Lung (tissue), 16 donors: Measurements from ENCODE around the gene ZBTB7A. TPM values are rescaled to one million over a fixed set of nuclear protein-coding genes. Genes with fewer than 3 reads are reported as not detected.
A peak's percentile ranks its signal among the peaks of the same experiment; 100 is the strongest.

Experiments
- ATAC-seq: fragments of 200-7000 bp; cut with Tn5 transposase; one replicate; pipeline ENCODE4 v1.9.1; 2020; ENCODE audit warnings: moderate number of reproducible peaks; ENCODE audit not compliant: insufficient read depth, low FRiP score
- DNase-seq, 3 donors: peaks; one replicate each; pipeline ENCODE4 v3.0.0-alpha.2; 2013 to 2017
- H3K27ac ChIP-seq, 2 donors: one replicate each; pipeline ENCODE4 v1.5.1; 2013; ENCODE audit warnings: mild to moderate bottlenecking in 2 of 2, moderate library complexity in 2 of 2, control low read depth in 1 of 2, inconsistent platforms in 1 of 2, low read depth in 1 of 2, low read length in 1 of 2
- H3K27me3 ChIP-seq, 3 donors: one replicate each; pipeline ENCODE4 v1.5.1; 2013; ENCODE audit warnings: low read length in 2 of 3; ENCODE audit not compliant: control insufficient read depth in 3 of 3, insufficient read depth in 3 of 3
- H3K36me3 ChIP-seq, 4 donors: one replicate each; pipeline ENCODE4 v1.5.1; 2013; ENCODE audit warnings: low read length in 4 of 4, mild to moderate bottlenecking in 1 of 4, moderate library complexity in 1 of 4; ENCODE audit not compliant: control insufficient read depth in 4 of 4, insufficient read depth in 4 of 4
- H3K4me1 ChIP-seq, 5 donors: one replicate each; pipeline ENCODE4 v1.5.1; 2013; ENCODE audit warnings: low read length in 5 of 5, mild to moderate bottlenecking in 2 of 5, moderate library complexity in 1 of 5; ENCODE audit not compliant: control insufficient read depth in 5 of 5, insufficient read depth in 5 of 5
- H3K4me3 ChIP-seq: one replicate; pipeline ENCODE4 v1.5.1; 2013; ENCODE audit warnings: mild to moderate bottlenecking, control low read depth, moderate library complexity
- H3K9ac ChIP-seq, 2 donors: one replicate each; pipeline ENCODE4 v1.5.1; 2013; ENCODE audit warnings: low read length in 2 of 2, control low read depth in 1 of 2; ENCODE audit not compliant: insufficient read depth in 1 of 2
- H3K9me3 ChIP-seq, 4 donors: one replicate each; pipeline ENCODE4 v1.5.1; 2013; ENCODE audit warnings: low read length in 3 of 4, mild to moderate bottlenecking in 1 of 4, moderate library complexity in 1 of 4; ENCODE audit not compliant: control insufficient read depth in 4 of 4, insufficient read depth in 3 of 4
- WGBS, 2 donors: extraction: QIAGEN DNeasy Blood & Tissue Kit; methylation state at CpG; one replicate each; pipeline ENCODE4 v1.1.7; 2013; 5-methylcytosine and 5-hydroxymethylcytosine counted together
- long read RNA-seq, 5 donors: transcript quantifications; one replicate each; lab custom pipeline, GENCODE V29; 2026
- polyA plus RNA-seq, 2 donors: library from polyadenylated mRNA; stranded (reverse); fragments of 200-250 nt; gene quantifications; one replicate each; pipeline ENCODE4 v1.2.1, GENCODE V29; 2013
- total RNA-seq, 2 donors: library from RNA; depleted of rRNA in 1 of 2; stranded (reverse); fragments of >200 nt in 1 of 2; gene quantifications; one replicate each; pipeline ENCODE4 v1.2.1, GENCODE V29; 2014 to 2021
- TF ChIP-seq, protein P1 (sequence below): IDR thresholded peaks from 2 replicates; pipeline ENCODE4 v1.5.1; 2012; ENCODE audit warnings: mild to moderate bottlenecking; ENCODE audit errors: control extremely low read depth, extremely low read depth
- donor health status: control.
- donor health status: control.
- donor health status: Bipolar disorder and iron deficiency.
- donor health status: healthy.
- donor health status: DM: yes; HTN: yes; CAD: no.

The ZBTB7A gene
- 10 to 100 TPM; 19.0 to 68.0 TPM for total RNA-seq
- 10 to 100 TPM; 13.4 to 20.1 TPM for polyA plus RNA-seq
- long read RNA-seq, donor 1, full-length matches to known transcripts, result 9 of 9 reads
- long read RNA-seq, donor 1, partial matches to known transcripts, result 0 of 9 reads
- long read RNA-seq, donor 1, other reads (novel, unspliced or antisense), result 0 of 9 reads
- long read RNA-seq, donor 2, full-length matches to known transcripts, result 2 of 2 reads
- long read RNA-seq, donor 2, partial matches to known transcripts, result 0 of 2 reads
- long read RNA-seq, donor 2, other reads (novel, unspliced or antisense), result 0 of 2 reads
- long read RNA-seq, donor 3, full-length matches to known transcripts, result 3 of 3 reads
- long read RNA-seq, donor 3, partial matches to known transcripts, result 0 of 3 reads
- long read RNA-seq, donor 3, other reads (novel, unspliced or antisense), result 0 of 3 reads
- long read RNA-seq, donor 4, full-length matches to known transcripts, result 4 of 4 reads
- long read RNA-seq, donor 4, partial matches to known transcripts, result 0 of 4 reads
- long read RNA-seq, donor 4, other reads (novel, unspliced or antisense), result 0 of 4 reads
- long read RNA-seq, donor 5, full-length matches to known transcripts, result 3 of 3 reads
- long read RNA-seq, donor 5, partial matches to known transcripts, result 0 of 3 reads
- long read RNA-seq, donor 5, other reads (novel, unspliced or antisense), result 0 of 3 reads

DNA sequence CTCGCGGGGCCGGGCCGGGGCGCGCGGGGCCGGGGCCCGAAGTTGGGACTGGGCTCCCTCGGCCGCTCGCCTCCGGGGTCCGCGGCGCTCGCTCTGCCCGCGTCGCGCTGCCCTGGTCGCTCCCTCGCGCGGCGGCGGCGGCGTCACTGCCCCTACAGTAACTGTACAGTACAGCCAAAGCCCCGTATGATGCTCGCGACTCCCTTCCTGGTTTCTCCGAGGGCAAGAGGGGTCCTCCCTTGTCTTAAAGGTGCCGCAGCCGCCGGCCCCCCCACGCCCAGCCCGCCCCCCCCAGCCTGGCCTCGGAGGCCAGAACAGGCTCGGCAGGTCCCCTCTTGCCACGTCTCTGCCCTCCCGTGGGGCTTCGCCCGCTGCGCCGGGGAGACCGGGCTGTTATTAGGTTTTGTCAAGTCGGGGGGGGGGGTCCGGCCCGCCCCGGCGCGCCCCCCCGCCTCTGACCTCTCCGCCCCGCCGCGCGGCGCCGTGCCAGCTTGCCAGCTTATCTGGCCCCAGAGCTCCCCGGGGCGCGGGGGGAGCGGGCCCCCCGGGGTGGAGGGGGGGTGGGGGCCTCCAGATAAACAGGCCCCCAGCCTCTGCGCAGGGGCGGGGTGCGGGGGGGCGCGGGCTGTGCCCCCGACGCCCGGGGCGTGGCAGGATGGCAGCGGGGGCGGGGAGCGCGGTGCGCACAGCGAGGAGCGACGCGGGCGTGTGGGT lies at the start of gene ZBTB7A:
ZBTB7A (minus strand) TSS at position 218 of the 714 bp plus-strand sequence. CDS start 11,667 bp downstream, outside the sequence.
- peak; percentile 85 to 89 (median 88) for DNase-seq
- H3K27ac ChIP-seq, result peak within 1 kb of the TSS; percentile 89 to 94
- TF ChIP-seq, protein P1, sequence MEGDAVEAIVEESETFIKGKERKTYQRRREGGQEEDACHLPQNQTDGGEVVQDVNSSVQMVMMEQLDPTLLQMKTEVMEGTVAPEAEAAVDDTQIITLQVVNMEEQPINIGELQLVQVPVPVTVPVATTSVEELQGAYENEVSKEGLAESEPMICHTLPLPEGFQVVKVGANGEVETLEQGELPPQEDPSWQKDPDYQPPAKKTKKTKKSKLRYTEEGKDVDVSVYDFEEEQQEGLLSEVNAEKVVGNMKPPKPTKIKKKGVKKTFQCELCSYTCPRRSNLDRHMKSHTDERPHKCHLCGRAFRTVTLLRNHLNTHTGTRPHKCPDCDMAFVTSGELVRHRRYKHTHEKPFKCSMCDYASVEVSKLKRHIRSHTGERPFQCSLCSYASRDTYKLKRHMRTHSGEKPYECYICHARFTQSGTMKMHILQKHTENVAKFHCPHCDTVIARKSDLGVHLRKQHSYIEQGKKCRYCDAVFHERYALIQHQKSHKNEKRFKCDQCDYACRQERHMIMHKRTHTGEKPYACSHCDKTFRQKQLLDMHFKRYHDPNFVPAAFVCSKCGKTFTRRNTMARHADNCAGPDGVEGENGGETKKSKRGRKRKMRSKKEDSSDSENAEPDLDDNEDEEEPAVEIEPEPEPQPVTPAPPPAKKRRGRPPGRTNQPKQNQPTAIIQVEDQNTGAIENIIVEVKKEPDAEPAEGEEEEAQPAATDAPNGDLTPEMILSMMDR, result no peak
- H3K27me3 ChIP-seq, result peaks cover 0 to 3% (median 0%) of the 10 kb centered on the region in 3 donors
- peaks cover 0 to 6% (median 0%) of the 10 kb centered on the region in 4 donors for H3K36me3 ChIP-seq
- H3K4me1 ChIP-seq, result peaks cover under 1 to 23% (median 4%) of the 10 kb centered on the region in 5 donors
- no peaks in the 10 kb centered on the region for H3K9me3 ChIP-seq
- peak; percentile 21 for ATAC-seq
- peak within 1 kb of the TSS in 1 of 2 donors; percentile 11 for H3K9ac ChIP-seq
- H3K4me3 ChIP-seq, result peak within 1 kb of the TSS; percentile 87
- WGBS, 2 donors, result 0 to 1% methylated on average over 49 to 85 of the region's 85 CpGs

DNA sequence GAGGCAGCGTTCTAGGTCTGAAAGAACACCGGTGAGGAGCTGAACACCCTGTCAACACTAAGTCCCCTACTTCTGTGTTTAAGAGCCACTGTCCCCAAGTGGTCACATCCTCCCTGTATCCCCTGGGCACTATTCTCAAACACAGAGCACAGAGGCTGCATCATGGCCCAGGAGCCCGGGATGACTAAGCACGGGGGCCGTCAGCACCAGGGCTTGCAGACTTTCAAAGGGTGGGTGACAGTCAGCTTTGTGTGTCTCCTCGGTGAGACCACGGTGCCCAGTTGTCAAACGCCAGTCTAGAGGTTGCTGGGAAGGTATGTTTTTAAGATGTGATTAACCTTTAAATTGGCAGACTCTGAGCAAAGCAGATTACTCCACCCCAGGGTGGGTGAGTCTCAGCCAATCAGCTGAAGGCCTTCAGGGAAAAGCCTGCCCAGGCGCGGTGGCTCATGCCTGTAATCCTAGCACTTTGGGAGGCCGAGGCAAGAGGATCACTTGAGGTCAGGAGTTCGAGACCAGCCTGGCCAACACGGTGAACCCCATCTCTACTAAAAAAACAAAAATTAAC lies 49.2 kb upstream of the ZBTB7A start:
- Histone ChIP-seq H3K36me3 (peaks cover 0 to 55% (median 19%) of the 10 kb centered on the region in 4 donors), H3K9ac (no peak overlapping the region), H3K27ac (peak overlapping the region in 1 of 2 donors; percentile 4), H3K27me3 (no peaks in the 10 kb centered on the region), H3K4me3 (no peak overlapping the region), H3K9me3 (no peaks in the 10 kb centered on the region), H3K4me1 (peaks cover 0 to 9% (median 0%) of the 10 kb centered on the region in 5 donors)
- TF ChIP-seq, protein P1, result no peak
- WGBS, 2 donors, result 85 to 86% methylated on average over 13 of the region's 13 CpGs
- ATAC-seq (no peak), DNase-seq (no peak)

DNA sequence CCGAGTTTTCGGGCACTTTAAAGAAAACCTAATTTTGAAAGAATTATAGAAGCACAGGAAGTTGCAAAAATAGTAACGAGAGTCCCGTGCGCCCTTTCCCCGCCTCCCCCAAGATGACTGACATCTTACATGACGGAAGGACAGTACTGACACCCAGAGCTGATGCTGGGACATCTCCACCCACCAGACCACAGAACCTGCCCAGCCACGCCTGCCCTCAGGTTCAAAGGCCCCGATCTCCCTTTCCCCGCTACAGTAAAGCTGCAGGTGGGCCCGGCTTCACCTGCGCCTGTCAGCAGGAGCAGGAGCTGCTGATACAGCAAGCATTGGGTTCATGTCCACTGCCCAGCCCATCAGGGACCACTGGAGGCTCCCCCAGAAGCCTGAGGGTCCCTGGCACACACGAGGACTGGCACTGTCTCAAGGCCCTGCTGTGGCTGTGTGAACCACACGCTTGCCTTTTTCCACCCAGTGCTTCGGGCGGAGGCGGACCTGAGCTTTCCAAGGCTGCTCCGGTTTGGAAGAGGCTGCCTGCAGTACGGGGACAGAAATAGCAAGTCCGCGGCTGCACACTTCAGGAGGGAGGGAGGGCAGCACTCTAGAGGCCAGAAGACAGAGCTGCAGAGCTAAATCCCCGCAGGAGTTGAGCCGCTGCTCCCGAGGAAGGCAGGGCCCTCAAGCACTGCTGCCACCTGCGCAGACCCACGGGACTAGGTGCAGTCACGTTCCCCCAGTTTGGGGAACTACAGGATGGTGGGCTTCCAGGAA lies 48.5 kb upstream of the ZBTB7A start:
- no peak for ATAC-seq
- Histone ChIP-seq H3K36me3 (peaks cover 0 to 58% (median 17%) of the 10 kb centered on the region in 4 donors), H3K27me3 (no peaks in the 10 kb centered on the region), H3K4me1 (peaks cover 0 to 9% (median 0%) of the 10 kb centered on the region in 5 donors), H3K9ac (no peak overlapping the region), H3K9me3 (no peaks in the 10 kb centered on the region), H3K4me3 (no peak overlapping the region), H3K27ac (peak overlapping the region in 1 of 2 donors; percentile 4)
- TF ChIP-seq, protein P1, result no peak
- DNase-seq, result no peak
- whole genome bisulfite sequencing, 2 donors, result 62 to 73% methylated on average over 27 of the region's 27 CpGs
